Measurements from ENCODE around the gene CCPG1. TPM values are rescaled to one million over a fixed set of nuclear protein-coding genes. Genes with fewer than 3 reads are reported as not detected.
A peak's percentile ranks its signal among the peaks of the same experiment; 100 is the strongest.

CCPG1 gene
- total RNA-seq, 1 experiment from 2014 or later = 54.6 TPM

DNA sequence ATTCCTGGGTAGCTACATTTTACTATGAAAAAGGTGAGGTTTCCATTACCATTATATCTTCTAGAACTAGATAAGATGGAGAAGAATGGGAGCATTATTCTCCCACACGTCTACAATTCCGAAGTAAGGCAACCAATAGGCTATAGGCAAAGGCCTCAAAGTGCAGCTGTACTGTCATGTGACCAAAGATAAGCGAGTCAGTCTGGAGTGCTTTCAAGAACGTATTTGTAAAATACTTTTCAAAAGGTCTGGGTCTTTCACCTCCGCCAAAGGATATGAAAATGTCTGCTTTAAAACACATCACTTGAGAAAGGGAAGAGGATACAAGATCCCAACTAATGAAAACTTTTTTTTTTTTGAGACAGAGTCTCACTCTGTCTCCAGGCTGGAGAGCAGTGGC, 9.9 kb downstream of the CCPG1 start:
- TF ChIP-seq, protein P1, sequence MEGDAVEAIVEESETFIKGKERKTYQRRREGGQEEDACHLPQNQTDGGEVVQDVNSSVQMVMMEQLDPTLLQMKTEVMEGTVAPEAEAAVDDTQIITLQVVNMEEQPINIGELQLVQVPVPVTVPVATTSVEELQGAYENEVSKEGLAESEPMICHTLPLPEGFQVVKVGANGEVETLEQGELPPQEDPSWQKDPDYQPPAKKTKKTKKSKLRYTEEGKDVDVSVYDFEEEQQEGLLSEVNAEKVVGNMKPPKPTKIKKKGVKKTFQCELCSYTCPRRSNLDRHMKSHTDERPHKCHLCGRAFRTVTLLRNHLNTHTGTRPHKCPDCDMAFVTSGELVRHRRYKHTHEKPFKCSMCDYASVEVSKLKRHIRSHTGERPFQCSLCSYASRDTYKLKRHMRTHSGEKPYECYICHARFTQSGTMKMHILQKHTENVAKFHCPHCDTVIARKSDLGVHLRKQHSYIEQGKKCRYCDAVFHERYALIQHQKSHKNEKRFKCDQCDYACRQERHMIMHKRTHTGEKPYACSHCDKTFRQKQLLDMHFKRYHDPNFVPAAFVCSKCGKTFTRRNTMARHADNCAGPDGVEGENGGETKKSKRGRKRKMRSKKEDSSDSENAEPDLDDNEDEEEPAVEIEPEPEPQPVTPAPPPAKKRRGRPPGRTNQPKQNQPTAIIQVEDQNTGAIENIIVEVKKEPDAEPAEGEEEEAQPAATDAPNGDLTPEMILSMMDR (IDR thresholded peaks at IDR 0.05; ENCODE audit: insufficient read depth in 1 of 2, low read depth in 1 of 2, low read length in 1 of 2, severe bottlenecking in 1 of 2, unreplicated experiment in 1 of 2) = no peak
- H3K27me3 Mint-ChIP-seq (ENCODE audit: insufficient read depth, unreplicated experiment) = no peaks in the 10 kb centered on the region
- CTCF ChIA-PET = no interaction called here
- intact Hi-C loops (cut with micrococcal nuclease; ENCODE audit: unreplicated experiment) = no loop called here
- no peak overlapping the region for H3K27ac Mint-ChIP-seq (ENCODE audit: unreplicated experiment)
- H3K9me3 ChIP-seq = peaks cover 4% of the 10 kb centered on the region; the same call in 1 of the 2 replicates
- no peaks in the 10 kb centered on the region for H3K36me3 ChIP-seq (ENCODE audit: control insufficient read depth, insufficient read depth, low read length)
- no peaks in the 10 kb centered on the region for H3K9me3 Mint-ChIP-seq (ENCODE audit: unreplicated experiment)
- DNase-seq = no peak
- no peak overlapping the region for H3K4me3 Mint-ChIP-seq (ENCODE audit: unreplicated experiment)
- no TSS peak for BruUV-seq (replicated peaks)
- H3K4me1 Mint-ChIP-seq (ENCODE audit: low read depth, unreplicated experiment) = peaks cover 15% of the 10 kb centered on the region
- no peaks in the 10 kb centered on the region for H3K27me3 ChIP-seq (replicated peaks; ENCODE audit: control insufficient read depth, insufficient read depth, low read length)
- H3K36me3 Mint-ChIP-seq (ENCODE audit: insufficient read depth, unreplicated experiment) = peaks cover 17% of the 10 kb centered on the region
- no peak overlapping the region for H3K4me3 ChIP-seq (ENCODE audit: low read depth, low read length)
- peaks cover 12% of the 10 kb centered on the region for H3K4me1 ChIP-seq
- POLR2A ChIA-PET = no interaction called here

DNA sequence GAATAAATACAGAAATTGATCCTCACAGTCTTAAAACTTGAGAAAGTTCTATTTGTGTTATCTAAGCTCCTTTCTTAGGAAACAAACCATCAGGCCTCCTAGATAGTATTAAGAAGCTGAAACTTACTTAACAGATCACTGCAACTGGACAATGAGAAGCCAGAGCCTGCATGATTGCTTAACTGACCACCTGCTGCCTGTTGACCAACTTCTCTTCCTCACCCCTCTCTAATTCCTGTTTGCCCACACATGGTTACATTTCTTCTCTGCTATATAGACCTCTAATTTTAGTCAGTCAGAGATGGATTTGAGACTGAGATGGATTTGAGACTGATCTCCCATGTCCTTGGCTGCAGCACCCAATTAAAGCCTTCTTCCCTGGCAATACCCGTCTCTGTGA, 13.5 kb downstream of the CCPG1 start:
- intact Hi-C loops (cut with micrococcal nuclease; ENCODE audit: unreplicated experiment) = no loop called here
- Histone ChIP-seq H3K36me3 (ENCODE audit: control insufficient read depth, insufficient read depth, low read length) (no peaks in the 10 kb centered on the region), H3K4me1 (peaks cover 8% of the 10 kb centered on the region; the same call in 1 of the 2 replicates), H3K27me3 (replicated peaks; ENCODE audit: control insufficient read depth, insufficient read depth, low read length) (no peaks in the 10 kb centered on the region), H3K9me3 (peaks cover 4% of the 10 kb centered on the region), H3K4me3 (ENCODE audit: low read depth, low read length) (no peak overlapping the region)
- peaks cover 14% of the 10 kb centered on the region for H3K4me1 Mint-ChIP-seq (ENCODE audit: low read depth, unreplicated experiment)
- BruUV-seq (replicated peaks) = no TSS peak
- H3K4me3 Mint-ChIP-seq (ENCODE audit: unreplicated experiment) = no peak overlapping the region
- no peaks in the 10 kb centered on the region for H3K9me3 Mint-ChIP-seq (ENCODE audit: unreplicated experiment)
- ChIA-PET POLR2A (interaction anchor here (1.0 kb wide), 1 partner anchor 76 kb away, joined by 3 read pairs; the partner anchor contains the start of genes PIGB and PIGBOS1), CTCF (interaction anchor here (0.9 to 1.3 kb wide), 2 partner anchors 36 to 41 kb away, joined by 3 to 6 read pairs; no protein-coding TSS in a partner anchor)
- DNase-seq = peak in 1 of 2 experiments; percentile 21
- TF ChIP-seq, protein P1 (IDR thresholded peaks at IDR 0.05; ENCODE audit: insufficient read depth in 1 of 2, low read depth in 1 of 2, low read length in 1 of 2, severe bottlenecking in 1 of 2, unreplicated experiment in 1 of 2) = no peak
- H3K27me3 Mint-ChIP-seq (ENCODE audit: insufficient read depth, unreplicated experiment) = no peaks in the 10 kb centered on the region
- peaks cover 17% of the 10 kb centered on the region for H3K36me3 Mint-ChIP-seq (ENCODE audit: insufficient read depth, unreplicated experiment)
- peak overlapping the region; percentile 48 for H3K27ac Mint-ChIP-seq (ENCODE audit: unreplicated experiment)

DNA sequence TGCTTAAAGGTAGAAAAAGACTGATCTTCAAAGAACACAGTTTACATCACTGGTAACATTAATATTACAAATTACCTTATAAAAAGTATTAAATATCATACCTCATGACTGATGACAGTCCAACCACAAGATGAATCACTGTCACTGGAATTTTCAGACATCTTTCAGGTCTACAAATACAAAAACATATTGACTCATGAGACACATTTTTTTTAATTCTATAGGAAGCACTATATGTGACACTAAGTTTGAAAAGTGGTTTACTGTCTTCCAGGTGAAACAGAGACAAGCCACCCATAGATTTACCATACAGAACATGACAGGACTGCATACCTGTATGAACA, 18.9 kb downstream of the CCPG1 start:
- TF ChIP-seq, protein P1 (IDR thresholded peaks at IDR 0.05; ENCODE audit: insufficient read depth in 1 of 2, low read depth in 1 of 2, low read length in 1 of 2, severe bottlenecking in 1 of 2, unreplicated experiment in 1 of 2) = no peak
- Mint-ChIP-seq H3K36me3 (ENCODE audit: insufficient read depth, unreplicated experiment) (peaks cover 12% of the 10 kb centered on the region), H3K9me3 (ENCODE audit: unreplicated experiment) (no peaks in the 10 kb centered on the region), H3K27ac (ENCODE audit: unreplicated experiment) (no peak overlapping the region), H3K27me3 (ENCODE audit: insufficient read depth, unreplicated experiment) (no peaks in the 10 kb centered on the region), H3K4me3 (ENCODE audit: unreplicated experiment) (no peak overlapping the region), H3K4me1 (ENCODE audit: low read depth, unreplicated experiment) (peaks cover 14% of the 10 kb centered on the region)
- no TSS peak for BruUV-seq (replicated peaks)
- Histone ChIP-seq H3K9me3 (no peaks in the 10 kb centered on the region; the same call in 1 of the 2 replicates), H3K36me3 (ENCODE audit: control insufficient read depth, insufficient read depth, low read length) (no peaks in the 10 kb centered on the region), H3K4me1 (no peaks in the 10 kb centered on the region), H3K27me3 (replicated peaks; ENCODE audit: control insufficient read depth, insufficient read depth, low read length) (no peaks in the 10 kb centered on the region), H3K4me3 (ENCODE audit: low read depth, low read length) (no peak overlapping the region)
- intact Hi-C loops (cut with micrococcal nuclease; ENCODE audit: unreplicated experiment) = no loop called here
- no peak for DNase-seq
- CTCF ChIA-PET = no interaction called here
- POLR2A ChIA-PET = no interaction called here
